PFSK-1 (cell line): ENCODE measurements around the gene SYNE2.

Experiments
- FOXP2 ChIP-seq: optimal IDR thresholded peaks from 2 replicates; pipeline ENCODE3; 2011; ENCODE audit warnings: borderline replicate concordance, control low read depth, inconsistent platforms; ENCODE audit not compliant: insufficient read depth; ENCODE audit errors: extremely low read length, extremely low read depth
- POLR2AphosphoS5 ChIP-seq: IDR thresholded peaks from 2 replicates; pipeline ENCODE4 v1.6.1; 2012; ENCODE audit warnings: low read depth, mild to moderate bottlenecking, control low read depth, low read length, moderate library complexity
- REST ChIP-seq, 2 experiments: IDR thresholded peaks; 2 replicates each; pipeline versions ENCODE4 v1.6.1 to v1.8.0; 2011 to 2012; ENCODE audit warnings: low read depth in 2 of 2, low read length in 2 of 2, control low read depth in 1 of 2, inconsistent platforms in 1 of 2, mild to moderate bottlenecking in 1 of 2, moderate library complexity in 1 of 2; ENCODE audit not compliant: insufficient read depth in 1 of 2
- SIN3A ChIP-seq: IDR thresholded peaks from 2 replicates; pipeline ENCODE4 v1.6.1; 2012; ENCODE audit warnings: mild to moderate bottlenecking, low read length, moderate library complexity, borderline replicate concordance; ENCODE audit not compliant: insufficient read depth
- TAF1 ChIP-seq: IDR thresholded peaks from 2 replicates; pipeline ENCODE4 v1.6.1; 2012; ENCODE audit warnings: low read length, control low read depth, borderline replicate concordance; ENCODE audit not compliant: insufficient read depth

GRCh38 chr14:64178814-64179213 lies 326.0 kb downstream of the SYNE2 start:
- no peak for TF ChIP-seq POLR2AphosphoS5
- TF ChIP-seq SIN3A: no peak
- no peak for TF ChIP-seq TAF1
- no peak for TF ChIP-seq REST (IDR thresholded peaks at IDR 0.05; ENCODE audit: insufficient read depth in 1 of 2, low read depth in 2 of 2, low read length in 2 of 2)
- TF ChIP-seq FOXP2: no peak
